ENCODE measurements around the gene ICOSLG.
"Not testable (repeated sequence)": the region's sequence is repeated elsewhere in the genome, so short reads cannot be mapped to it uniquely, and the experiment has no call there.

Gene ICOSLG

DNA sequence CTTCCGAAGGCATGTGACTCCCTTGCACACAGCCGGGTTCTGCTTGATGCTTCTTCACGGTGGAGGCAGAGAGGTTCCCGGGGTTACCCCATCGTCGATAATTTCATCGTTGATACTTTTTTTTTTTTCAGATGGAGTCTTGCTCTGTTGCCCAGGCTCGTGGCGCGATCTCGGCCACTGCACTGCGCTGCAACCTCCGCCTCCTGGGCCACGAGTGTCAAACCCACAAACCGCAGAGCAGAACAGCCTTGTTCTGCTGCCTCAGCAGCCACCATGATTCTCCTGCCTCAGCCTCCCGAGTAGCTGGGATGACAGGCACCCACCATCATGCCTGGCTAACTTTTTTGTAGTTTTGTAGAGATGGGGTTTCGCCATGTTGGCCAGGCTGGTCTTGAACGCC is 20.1 kb downstream of the ICOSLG start:
- not testable (repeated sequence) for DNase-seq

DNA sequence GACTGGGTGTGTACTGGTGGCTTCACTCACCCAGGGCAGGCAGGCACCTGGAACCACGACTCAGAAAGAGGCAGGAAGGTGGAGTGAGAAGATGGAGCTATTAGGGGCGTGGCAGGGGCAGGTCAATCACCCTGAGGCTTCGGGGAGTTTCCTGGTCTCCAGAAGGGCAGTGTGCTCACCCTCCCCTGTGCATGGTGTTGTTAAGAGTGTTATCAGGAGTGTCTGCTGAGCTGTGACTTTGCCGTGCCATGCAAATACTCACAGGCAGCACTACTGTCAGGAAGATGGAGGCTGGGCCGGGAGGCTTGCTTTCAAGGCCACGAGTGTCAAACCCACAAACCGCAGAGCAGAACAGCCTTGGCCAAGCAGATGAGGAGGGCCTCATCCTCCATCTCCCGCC is 22.3 kb downstream of the ICOSLG start:
- not testable (repeated sequence) for DNase-seq

DNA sequence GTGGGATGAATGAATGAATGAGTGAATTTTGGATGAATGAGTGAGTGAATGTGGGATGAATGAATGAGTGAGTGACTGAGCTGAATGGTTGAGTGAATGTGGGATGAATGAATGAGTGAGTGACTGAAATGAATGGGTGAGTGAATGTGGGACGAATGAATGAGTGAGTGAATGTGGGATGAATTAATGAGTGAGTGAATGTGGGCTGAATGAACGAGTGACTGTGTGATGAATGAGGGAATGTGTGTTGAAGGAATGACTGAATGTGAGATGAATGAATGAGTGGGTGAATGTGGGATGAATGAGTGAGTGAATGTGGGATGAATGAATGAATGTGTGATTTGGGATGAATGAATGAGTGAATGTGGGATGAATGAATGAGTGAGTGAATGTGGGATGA is 28.8 kb downstream of the ICOSLG start:
- DNase-seq = not testable (repeated sequence)

DNA sequence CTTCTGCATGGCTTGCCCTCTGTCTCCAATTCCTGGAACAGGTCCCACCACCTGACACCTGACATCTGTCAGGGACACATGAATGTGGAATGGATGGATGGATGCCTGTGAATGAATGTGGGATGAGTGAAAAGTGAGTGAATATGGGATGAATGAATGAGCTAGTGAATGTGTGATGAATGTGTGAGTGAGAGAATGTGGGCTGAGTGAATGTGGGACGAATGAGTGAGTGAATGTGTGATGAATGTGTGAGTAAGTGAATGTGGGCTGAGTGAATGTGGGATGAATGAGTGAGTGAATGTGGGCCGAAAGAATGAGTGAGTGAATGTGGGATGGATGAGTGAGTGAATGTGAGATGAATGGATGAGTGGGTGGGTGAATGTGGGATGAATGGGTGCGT is 29.2 kb downstream of the ICOSLG start:
- DNase-seq = not testable (repeated sequence)

DNA sequence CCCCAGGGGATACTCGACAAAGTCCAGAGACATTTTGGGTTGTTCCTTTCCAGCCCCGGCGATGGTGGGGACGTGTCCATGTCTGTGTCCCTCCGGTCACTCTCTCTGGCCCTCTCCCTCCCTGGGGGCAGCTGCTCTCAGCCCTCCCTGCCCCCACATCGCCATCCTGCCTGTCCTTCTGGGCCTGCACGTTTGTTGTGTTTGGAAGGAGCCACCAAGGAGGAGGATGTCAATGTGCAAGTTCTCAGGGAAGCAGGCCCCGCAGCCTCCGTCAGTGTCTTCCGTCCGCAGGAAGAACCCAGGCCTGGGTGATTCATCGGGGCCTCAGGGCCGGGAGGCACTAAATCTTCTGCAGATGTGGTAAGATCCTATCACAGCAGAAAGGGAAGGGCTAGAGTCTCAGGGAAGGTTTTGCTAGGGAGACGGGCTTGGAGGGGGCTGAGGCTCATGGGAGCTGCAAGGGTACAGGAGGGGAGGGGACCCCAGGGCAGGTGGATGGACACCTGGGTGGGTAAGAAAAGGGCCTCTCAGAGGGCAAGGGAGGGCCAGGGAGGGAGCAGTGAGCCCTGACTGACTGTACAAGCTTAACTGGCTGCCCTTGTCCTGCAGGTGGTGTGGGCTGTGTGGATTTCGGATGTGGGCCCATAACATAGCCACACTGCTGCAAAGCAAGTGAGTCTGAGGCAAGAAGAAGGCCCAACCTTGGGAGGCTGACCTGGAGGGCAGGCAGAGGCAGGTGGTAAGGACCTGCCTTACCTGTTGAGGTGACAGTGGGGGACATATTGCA is 32.7 kb downstream of the ICOSLG start:
- DNase-seq = not testable (repeated sequence)

GRCh38 chr21:44206698-44207676 is 33.8 kb downstream of the ICOSLG start:
- DNase-seq = not testable (repeated sequence)

DNA sequence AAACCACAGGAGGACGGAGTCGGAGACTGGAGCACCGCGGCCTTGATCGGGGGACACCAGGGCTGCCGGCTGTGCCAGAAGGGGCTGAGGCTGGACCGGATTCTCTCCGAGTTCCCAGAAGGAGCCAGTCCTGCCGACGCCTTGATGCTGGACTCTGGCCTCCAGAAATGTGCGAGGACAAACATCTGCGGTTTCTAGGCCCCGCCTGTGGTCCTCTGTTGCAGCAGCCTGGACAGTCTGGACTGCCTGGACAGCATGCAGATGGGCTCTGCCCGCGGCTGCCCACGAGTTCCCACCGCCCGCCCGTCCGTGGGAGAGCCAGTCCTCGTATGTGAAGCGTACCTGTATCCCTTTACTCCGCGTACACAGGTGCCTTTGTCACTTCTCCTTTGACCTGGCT is 34.6 kb downstream of the ICOSLG start:
- DNase-seq = not testable (repeated sequence)

- not testable (repeated sequence) for DNase-seq
Measured at GRCh38 chr21:44202590-44203299, 38.0 kb downstream of the ICOSLG start.

- not testable (repeated sequence) for DNase-seq
Measured at GRCh38 chr21:44199997-44200396, 40.7 kb downstream of the ICOSLG start.

DNA sequence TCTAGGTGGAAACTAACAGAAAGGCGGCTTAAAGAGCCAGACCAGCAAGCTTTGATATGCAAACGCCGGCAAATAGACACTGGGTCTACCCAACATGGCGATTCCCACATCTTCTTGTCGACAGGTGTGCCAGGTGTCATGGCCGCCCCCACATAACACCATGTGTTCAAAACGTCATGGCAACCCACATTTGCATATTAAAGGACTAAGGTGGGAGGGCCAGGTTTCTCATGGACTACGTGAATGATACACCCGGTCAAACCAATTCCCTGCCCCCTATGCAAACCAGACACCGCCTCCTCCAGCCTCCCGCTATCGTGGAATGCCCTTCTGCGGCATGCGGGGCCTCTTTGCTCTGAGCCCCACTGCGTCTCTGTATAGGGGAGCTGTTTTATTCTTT is 41.3 kb downstream of the ICOSLG start:
- DNase-seq = no peak

DNA sequence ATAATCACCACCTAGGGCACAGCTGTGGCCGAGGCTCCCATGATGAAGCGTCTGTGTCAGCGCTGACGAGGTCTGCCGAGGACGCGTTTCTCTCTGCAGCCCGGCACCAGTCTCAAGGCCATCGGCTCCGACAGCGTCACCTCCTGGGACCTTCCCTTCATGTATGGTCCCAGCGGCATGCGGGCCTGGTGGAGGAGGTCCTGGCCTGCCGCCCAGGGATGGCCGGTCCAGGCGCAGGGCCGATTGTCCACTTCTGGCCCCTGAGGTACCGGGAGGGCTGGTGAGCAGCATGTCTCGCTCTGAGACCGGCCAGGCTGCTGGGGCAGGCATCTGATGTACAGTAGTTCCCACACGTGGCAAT is 43.6 kb downstream of the ICOSLG start:
- DNase-seq = not testable (repeated sequence)

DNA sequence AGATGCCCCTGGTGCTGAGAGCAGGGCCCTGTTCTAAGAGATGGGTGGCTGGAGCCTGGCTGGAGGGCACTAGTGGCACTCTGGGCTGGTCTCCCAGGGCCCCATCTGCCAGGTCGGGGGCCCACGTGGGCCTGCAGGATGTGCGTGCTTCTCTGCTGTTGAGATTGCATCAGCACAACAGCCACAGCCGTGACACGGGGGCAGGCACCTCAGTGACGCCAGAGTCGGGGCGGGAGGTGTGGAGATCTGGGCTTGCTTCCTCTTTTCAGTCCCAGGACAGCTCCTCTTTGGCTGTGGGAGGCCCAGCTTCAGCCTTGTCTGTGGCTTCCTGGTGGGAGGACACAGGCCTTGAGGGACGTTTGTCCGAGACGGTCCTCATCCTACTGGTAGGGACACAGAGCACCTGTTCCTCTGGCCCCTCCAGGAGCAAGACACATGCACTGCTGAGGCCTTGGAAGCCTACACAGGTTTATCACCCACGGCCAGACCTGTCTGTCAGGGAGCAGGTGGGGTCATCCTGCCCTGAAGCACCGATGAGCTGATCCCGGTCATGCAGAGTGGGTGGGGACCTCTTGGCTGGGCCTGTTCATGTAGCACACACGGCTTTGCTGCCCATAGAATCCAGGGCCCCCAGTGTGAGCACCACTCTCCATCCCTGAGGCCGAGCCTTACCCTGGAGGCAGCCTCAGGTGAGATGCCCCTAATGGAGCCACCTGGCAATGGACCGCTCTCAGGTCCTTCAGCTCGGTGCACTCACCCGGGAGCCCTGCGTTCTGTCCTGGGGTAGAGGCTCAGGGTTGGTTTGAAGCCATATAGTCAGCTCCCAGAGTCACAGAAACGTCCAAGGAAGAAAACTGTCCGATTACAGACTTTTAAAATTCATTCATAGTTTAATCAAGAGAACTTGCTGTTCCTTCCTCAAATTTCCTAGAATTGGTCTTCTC is 44.3 kb downstream of the ICOSLG start:
- not testable (repeated sequence) for DNase-seq

DNA sequence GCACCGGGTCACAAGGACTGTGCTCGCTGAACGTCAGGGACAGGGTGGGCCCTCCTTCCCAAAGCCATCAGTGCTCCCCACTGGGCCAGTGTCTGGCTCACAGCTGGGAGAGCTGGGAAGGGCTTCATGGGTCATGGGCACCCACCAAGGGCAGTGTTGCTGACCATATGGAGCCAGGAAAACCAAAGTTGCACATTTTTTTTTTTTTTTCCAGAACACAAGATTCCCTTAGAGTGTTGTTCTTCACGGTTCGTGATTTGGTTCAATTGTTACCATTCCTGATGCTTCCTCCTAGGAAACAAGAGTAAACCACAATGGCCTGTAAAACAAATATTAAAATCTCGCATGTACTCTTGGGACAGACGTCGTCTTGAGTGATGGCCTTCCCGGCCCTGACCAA is 45.9 kb downstream of the ICOSLG start:
- not testable (repeated sequence) for DNase-seq

- not testable (repeated sequence) for DNase-seq
Measured at GRCh38 chr21:44194451-44194850, 46.3 kb downstream of the ICOSLG start.

- DNase-seq = not testable (repeated sequence)
Measured at GRCh38 chr21:44193108-44193507, 47.6 kb downstream of the ICOSLG start.

- DNase-seq = not testable (repeated sequence)
Measured at GRCh38 chr21:44190349-44191271, 50.1 kb downstream of the ICOSLG start.

DNA sequence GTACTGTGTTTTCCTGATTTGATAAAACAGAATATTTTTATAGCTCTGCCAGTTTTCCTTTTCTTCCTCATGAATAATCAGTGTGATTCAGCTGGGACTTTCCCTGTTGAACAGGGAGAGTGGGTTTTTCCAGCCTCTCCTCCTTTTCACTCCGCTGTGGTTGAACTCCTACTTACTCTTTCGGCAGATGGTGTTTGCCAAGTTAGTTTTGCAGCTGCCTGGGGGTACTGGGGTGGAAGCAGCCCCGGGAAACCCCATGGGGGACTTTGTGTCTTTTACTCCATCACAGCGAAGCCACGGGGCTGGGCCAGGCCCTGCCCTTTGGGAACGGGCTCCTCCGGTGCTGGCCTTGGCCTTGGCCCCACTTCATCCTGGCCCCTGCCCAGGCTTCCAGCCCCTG is 55.9 kb downstream of the ICOSLG start:
- DNase-seq = not testable (repeated sequence)

DNA sequence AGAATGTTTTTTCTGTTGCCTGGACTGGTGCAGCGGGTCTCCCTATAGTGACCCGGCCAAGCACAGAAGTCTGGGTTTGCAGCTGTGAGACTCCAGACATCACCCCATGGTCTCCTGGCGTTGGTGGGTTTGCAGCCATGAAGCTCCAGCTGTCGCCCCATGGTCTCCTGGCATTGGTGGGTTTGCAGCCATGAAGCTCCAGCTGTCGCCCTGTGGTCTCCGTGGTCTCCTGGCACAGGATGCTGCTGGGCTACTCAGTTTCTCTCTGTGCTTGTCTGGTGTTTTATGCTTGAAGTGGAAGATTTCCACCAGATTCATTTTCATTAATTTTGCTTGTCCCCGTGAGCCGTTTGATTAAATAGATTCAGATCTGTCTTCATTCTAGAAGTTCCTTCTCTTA is 58.5 kb downstream of the ICOSLG start:
- not testable (repeated sequence) for DNase-seq

DNA sequence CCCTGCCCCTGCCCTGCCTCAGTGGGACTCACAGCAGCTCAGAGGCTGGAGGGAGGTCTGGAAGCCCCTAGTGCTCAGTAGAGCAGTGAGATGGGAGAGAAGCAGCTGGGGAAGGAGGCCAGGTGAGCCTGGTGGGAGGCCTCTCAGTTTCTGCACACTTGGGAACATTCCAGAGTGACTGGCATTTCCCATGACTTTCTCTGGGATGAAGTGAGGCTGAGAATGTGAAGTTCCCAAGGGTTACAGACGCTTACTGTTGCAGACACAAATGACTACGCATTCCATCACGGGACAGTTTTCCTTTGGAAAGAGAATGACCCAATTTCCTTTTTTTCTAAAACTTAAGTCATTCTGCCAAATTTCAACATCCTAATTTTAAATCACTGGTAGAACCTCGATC is 59.2 kb downstream of the ICOSLG start:
- DNase-seq = not testable (repeated sequence)

DNA sequence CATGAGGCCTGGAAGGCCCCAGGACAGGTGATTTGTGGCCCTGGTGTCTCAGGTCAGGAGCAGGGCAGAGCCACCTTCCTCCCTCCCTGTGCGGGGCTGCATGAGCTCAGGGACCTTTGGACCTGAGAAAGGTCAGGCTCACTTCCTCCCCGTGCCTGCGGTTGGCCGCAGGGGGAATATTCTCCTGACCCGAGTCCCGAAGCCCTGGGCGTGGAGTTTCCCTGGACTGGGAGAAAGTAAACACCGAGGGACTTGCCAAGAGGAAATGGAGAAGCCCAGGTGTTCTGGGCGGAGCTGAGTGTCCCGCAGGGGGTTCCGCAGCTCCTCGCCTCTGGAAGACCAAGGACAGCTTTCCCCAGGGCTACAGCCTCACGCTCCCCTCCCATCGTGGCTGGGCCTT is 64.6 kb downstream of the ICOSLG start:
- not testable (repeated sequence) for DNase-seq
